GM10847 (cell line): ENCODE measurements around the gene ANKRD45.

Experiments used
- POLR2A ChIP-seq: IDR thresholded peaks from 2 replicates; pipeline ENCODE4 v1.6.1; 2011; ENCODE audit not compliant: insufficient read length; ENCODE audit errors: extremely low read depth

ANKRD45 gene

GRCh38 chr1:173648880-173649605 is 20.6 kb downstream of the ANKRD45 start:
- TF ChIP-seq POLR2A = no peak

GRCh38 chr1:173646656-173647055 is 23.0 kb downstream of the ANKRD45 start:
- no peak for TF ChIP-seq POLR2A

- TF ChIP-seq POLR2A = no peak
Observed at GRCh38 chr1:173639102-173639501, 30.5 kb downstream of the ANKRD45 start.

- no peak for TF ChIP-seq POLR2A
Observed at GRCh38 chr1:173638043-173639021, 31.3 kb downstream of the ANKRD45 start.

GRCh38 chr1:173635116-173635515 is 34.5 kb downstream of the ANKRD45 start, which contains the start of gene TEX50:
TSS of gene TEX50 (plus strand) at chr1:173635338. CDS start at chr1:173635522, 184 bp downstream.
- TF ChIP-seq POLR2A = no peak

GRCh38 chr1:173628888-173629287 is 40.8 kb downstream of the ANKRD45 start:
- TF ChIP-seq POLR2A = no peak

GRCh38 chr1:173627269-173627668 is 42.4 kb downstream of the ANKRD45 start:
- no peak for TF ChIP-seq POLR2A

- no peak for TF ChIP-seq POLR2A
Observed at GRCh38 chr1:173616859-173617258, 52.8 kb downstream of the ANKRD45 start.

GRCh38 chr1:173608503-173609216 is 61.0 kb downstream of the ANKRD45 start:
- TF ChIP-seq POLR2A = no peak

- no peak for TF ChIP-seq POLR2A
Observed at GRCh38 chr1:173603056-173603591, 66.5 kb downstream of the ANKRD45 start, which contains the start of gene SLC9C2. TSS of gene SLC9C2 (minus strand) at chr1:173603072. CDS start at chr1:173601776, 1,296 bp downstream.

- no peak for TF ChIP-seq POLR2A
Observed at GRCh38 chr1:173601588-173601987, 68.1 kb downstream of the ANKRD45 start.

GRCh38 chr1:173596097-173596825 is 73.4 kb downstream of the ANKRD45 start:
- TF ChIP-seq POLR2A = no peak

GRCh38 chr1:173590557-173590956 is 79.1 kb downstream of the ANKRD45 start:
- TF ChIP-seq POLR2A = no peak

GRCh38 chr1:173581383-173582079 is 88.1 kb downstream of the ANKRD45 start:
- TF ChIP-seq POLR2A = no peak
